Endometrial microvascular endothelial cells (primary cell): ENCODE measurements around the gene RAB7A. TPM values are rescaled to one million over a fixed set of nuclear protein-coding genes. Genes with fewer than 3 reads are reported as not detected.
"Not testable (repeated sequence)": the region's sequence is repeated elsewhere in the genome, so short reads cannot be mapped to it uniquely, and the experiment has no call there.

ENCODE experiments used
- in situ Hi-C: cut with HindIII; loops from 2 replicates; pipeline ENCODE4 v1.10.0; 2017; ENCODE audit warnings: low sequenced_read_pairs, low pct_unique_long_range_greater_than_20kb; ENCODE audit errors: inconsistent ontology term
- total RNA-seq: library from RNA; depleted of rRNA; stranded (reverse); fragments of >200 nt; gene quantifications from one replicate; pipeline ENCODE4 v1.2.3, GENCODE V29; 2015; ENCODE audit errors: inconsistent ontology term

The RAB7A gene
- total RNA-seq, 1 donor from 2014 or later, result 77.8 TPM

- in situ Hi-C loops, result not testable (repeated sequence)
Observed at GRCh38 chr3:128829925-128830625, 104.1 kb downstream of the RAB7A start.

- in situ Hi-C loops, result not testable (repeated sequence)
Observed at GRCh38 chr3:128830762-128831161, 104.8 kb downstream of the RAB7A start.

GRCh38 chr3:128832979-128833378, 107.0 kb downstream of the RAB7A start:
- in situ Hi-C loops, result not testable (repeated sequence)

- in situ Hi-C loops, result no loop called here
Observed at GRCh38 chr3:128835096-128835495, 109.1 kb downstream of the RAB7A start.

- in situ Hi-C loops, result no loop called here
Observed at GRCh38 chr3:128841926-128842920, 116.2 kb downstream of the RAB7A start.

- in situ Hi-C loops, result no loop called here
Observed at GRCh38 chr3:128844502-128844901, 118.5 kb downstream of the RAB7A start.

- in situ Hi-C loops, result no loop called here
Observed at GRCh38 chr3:128845119-128845777, 119.3 kb downstream of the RAB7A start.

GRCh38 chr3:128845778-128846485, 119.9 kb downstream of the RAB7A start:
- in situ Hi-C loops, result no loop called here

GRCh38 chr3:128846486-128846891, 120.5 kb downstream of the RAB7A start:
- in situ Hi-C loops, result no loop called here

GRCh38 chr3:128847666-128848370, 121.8 kb downstream of the RAB7A start:
- in situ Hi-C loops, result no loop called here

GRCh38 chr3:128848936-128849335, 123.0 kb downstream of the RAB7A start:
- in situ Hi-C loops, result no loop called here

- in situ Hi-C loops, result no loop called here
Observed at GRCh38 chr3:128849911-128850455, 124.0 kb downstream of the RAB7A start.

- in situ Hi-C loops, result no loop called here
Observed at GRCh38 chr3:128850544-128850943, 124.6 kb downstream of the RAB7A start.

GRCh38 chr3:128851601-128852000, 125.6 kb downstream of the RAB7A start:
- in situ Hi-C loops, result no loop called here

GRCh38 chr3:128853826-128854225, 127.8 kb downstream of the RAB7A start:
- in situ Hi-C loops, result no loop called here

- in situ Hi-C loops, result no loop called here
Observed at GRCh38 chr3:128854475-128854874, 128.5 kb downstream of the RAB7A start.

GRCh38 chr3:128855569-128855968, 129.6 kb downstream of the RAB7A start:
- in situ Hi-C loops, result no loop called here

GRCh38 chr3:128858167-128858566, 132.2 kb downstream of the RAB7A start:
- in situ Hi-C loops, result no loop called here
